GM18868 (cell line): ENCODE data around the gene FRMD3.
"Not testable (repeated sequence)": the region's sequence is repeated elsewhere in the genome, so short reads cannot be mapped to it uniquely, and the experiment has no call there.

Source experiments
- ATAC-seq: cut with Tn5 transposase; IDR thresholded peaks from one replicate; pipeline ENCODE4 v1.9.1; 2021; ENCODE audit warnings: mild to moderate bottlenecking, moderate library complexity; ENCODE audit not compliant: unreplicated experiment

The FRMD3 gene

GRCh38 chr9:83403527-83404238 is 134.5 kb downstream of the FRMD3 start:
- ATAC-seq, result no peak

- ATAC-seq, result no peak
Measured at GRCh38 chr9:83401328-83401900, 136.8 kb downstream of the FRMD3 start.

- no peak for ATAC-seq
Measured at GRCh38 chr9:83396813-83397212, 141.4 kb downstream of the FRMD3 start.

- no peak for ATAC-seq
Measured at GRCh38 chr9:83396342-83396741, 141.9 kb downstream of the FRMD3 start.

GRCh38 chr9:83392228-83392627 is 146.0 kb downstream of the FRMD3 start:
- ATAC-seq, result no peak

- no peak for ATAC-seq
Measured at GRCh38 chr9:83388346-83388745, 149.9 kb downstream of the FRMD3 start.

- no peak for ATAC-seq
Measured at GRCh38 chr9:83387401-83388185, 150.6 kb downstream of the FRMD3 start.

GRCh38 chr9:83385317-83385716 is 152.9 kb downstream of the FRMD3 start:
- no peak for ATAC-seq

- no peak for ATAC-seq
Measured at GRCh38 chr9:83384214-83384613, 154.0 kb downstream of the FRMD3 start.

GRCh38 chr9:83383034-83383433 is 155.2 kb downstream of the FRMD3 start:
- no peak for ATAC-seq

GRCh38 chr9:83382421-83382820 is 155.8 kb downstream of the FRMD3 start:
- ATAC-seq, result no peak

- no peak for ATAC-seq
Measured at GRCh38 chr9:83379045-83379444, 159.2 kb downstream of the FRMD3 start.

GRCh38 chr9:83372957-83373356 is 165.2 kb downstream of the FRMD3 start:
- ATAC-seq, result no peak

GRCh38 chr9:83367326-83367725 is 170.9 kb downstream of the FRMD3 start:
- ATAC-seq, result no peak

GRCh38 chr9:83362341-83362995 is 175.7 kb downstream of the FRMD3 start:
- no peak for ATAC-seq

GRCh38 chr9:83359039-83359438 is 179.2 kb downstream of the FRMD3 start:
- ATAC-seq, result no peak

GRCh38 chr9:83358493-83358892 is 179.7 kb downstream of the FRMD3 start:
- not testable (repeated sequence) for ATAC-seq

GRCh38 chr9:83355729-83356151 is 182.5 kb downstream of the FRMD3 start:
- no peak for ATAC-seq

- no peak for ATAC-seq
Measured at GRCh38 chr9:83355024-83355444, 183.2 kb downstream of the FRMD3 start.

- no peak for ATAC-seq
Measured at GRCh38 chr9:83349031-83349430, 189.2 kb downstream of the FRMD3 start.

- ATAC-seq, result no peak
Measured at GRCh38 chr9:83346655-83347420, 191.4 kb downstream of the FRMD3 start.
